Measurements from ENCODE around the gene KRT1.

KRT1 gene

DNA sequence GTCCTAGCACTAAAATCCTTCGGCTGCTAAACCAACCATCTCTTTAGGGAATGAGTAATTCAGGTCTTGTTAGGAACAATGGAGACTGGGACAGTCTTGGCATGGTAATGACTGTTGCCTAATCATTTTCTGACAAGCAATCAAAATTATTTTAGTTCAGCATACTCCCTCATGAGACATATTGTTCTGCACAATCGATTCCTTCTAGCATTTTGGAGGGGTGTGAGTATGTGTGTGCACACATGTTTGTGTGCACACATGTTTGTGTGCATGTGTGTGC is 2.1 kb upstream of the KRT1 start:
- H3F3A ChIP-seq (ENCODE audit: insufficient read depth), result no peaks in the 10 kb centered on the region
- TF ChIP-seq, protein P1, sequence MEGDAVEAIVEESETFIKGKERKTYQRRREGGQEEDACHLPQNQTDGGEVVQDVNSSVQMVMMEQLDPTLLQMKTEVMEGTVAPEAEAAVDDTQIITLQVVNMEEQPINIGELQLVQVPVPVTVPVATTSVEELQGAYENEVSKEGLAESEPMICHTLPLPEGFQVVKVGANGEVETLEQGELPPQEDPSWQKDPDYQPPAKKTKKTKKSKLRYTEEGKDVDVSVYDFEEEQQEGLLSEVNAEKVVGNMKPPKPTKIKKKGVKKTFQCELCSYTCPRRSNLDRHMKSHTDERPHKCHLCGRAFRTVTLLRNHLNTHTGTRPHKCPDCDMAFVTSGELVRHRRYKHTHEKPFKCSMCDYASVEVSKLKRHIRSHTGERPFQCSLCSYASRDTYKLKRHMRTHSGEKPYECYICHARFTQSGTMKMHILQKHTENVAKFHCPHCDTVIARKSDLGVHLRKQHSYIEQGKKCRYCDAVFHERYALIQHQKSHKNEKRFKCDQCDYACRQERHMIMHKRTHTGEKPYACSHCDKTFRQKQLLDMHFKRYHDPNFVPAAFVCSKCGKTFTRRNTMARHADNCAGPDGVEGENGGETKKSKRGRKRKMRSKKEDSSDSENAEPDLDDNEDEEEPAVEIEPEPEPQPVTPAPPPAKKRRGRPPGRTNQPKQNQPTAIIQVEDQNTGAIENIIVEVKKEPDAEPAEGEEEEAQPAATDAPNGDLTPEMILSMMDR (IDR thresholded peaks at IDR 0.05; ENCODE audit: insufficient read depth, low read length, poor library complexity, severe bottlenecking), result no peak
- TF ChIP-seq EZH2phosphoT487 (conservative IDR thresholded peaks at IDR 0.05; ENCODE audit: low read length), result no peak
- H3K4me2 ChIP-seq (ENCODE audit: low read depth, low read length, poor library complexity, severe bottlenecking), result no peak overlapping the region
- H3K27ac ChIP-seq (ENCODE audit: low read depth, low read length), result no peak overlapping the region
- no peaks in the 10 kb centered on the region for H3K9me2 ChIP-seq (replicated peaks; ENCODE audit: insufficient read depth, low read length)
- no peaks in the 10 kb centered on the region for H4K20me1 ChIP-seq (ENCODE audit: low read depth, low read length)
- H3K9ac ChIP-seq (ENCODE audit: low read length), result no peak overlapping the region
- H3K79me2 ChIP-seq (ENCODE audit: insufficient read depth, low read length), result no peaks in the 10 kb centered on the region
- H3K36me3 ChIP-seq (ENCODE audit: low read length), result no peaks in the 10 kb centered on the region
- no peak overlapping the region for H3K4me3 ChIP-seq (ENCODE audit: insufficient read depth, low read length, poor library complexity, severe bottlenecking)
- H2AFZ ChIP-seq (ENCODE audit: low read depth, low read length, severe bottlenecking), result no peak overlapping the region
- no peaks in the 10 kb centered on the region for H3K9me3 ChIP-seq (ENCODE audit: insufficient read depth, low read length)
- H3K27me3 ChIP-seq (ENCODE audit: low read length), result no peaks in the 10 kb centered on the region

GRCh38 chr12:52681526-52682380 is 1.5 kb upstream of the KRT1 start:
- Histone ChIP-seq H4K20me1 (ENCODE audit: low read depth, low read length) (no peaks in the 10 kb centered on the region), H3K9me2 (replicated peaks; ENCODE audit: insufficient read depth, low read length) (no peaks in the 10 kb centered on the region), H3K9me3 (ENCODE audit: insufficient read depth, low read length) (no peaks in the 10 kb centered on the region), H3F3A (ENCODE audit: insufficient read depth) (no peaks in the 10 kb centered on the region), H3K79me2 (ENCODE audit: insufficient read depth, low read length) (no peaks in the 10 kb centered on the region), H3K36me3 (ENCODE audit: low read length) (no peaks in the 10 kb centered on the region), H3K4me3 (ENCODE audit: insufficient read depth, low read length, poor library complexity, severe bottlenecking) (no peak overlapping the region), H3K27ac (ENCODE audit: low read depth, low read length) (no peak overlapping the region), H3K9ac (ENCODE audit: low read length) (no peak overlapping the region), H2AFZ (ENCODE audit: low read depth, low read length, severe bottlenecking) (no peak overlapping the region), H3K27me3 (ENCODE audit: low read length) (no peaks in the 10 kb centered on the region), H3K4me2 (ENCODE audit: low read depth, low read length, poor library complexity, severe bottlenecking) (no peak overlapping the region)
- TF ChIP-seq EZH2phosphoT487 (conservative IDR thresholded peaks at IDR 0.05; ENCODE audit: low read length), result no peak
- TF ChIP-seq, protein P1 (IDR thresholded peaks at IDR 0.05; ENCODE audit: insufficient read depth, low read length, poor library complexity, severe bottlenecking), result no peak

DNA sequence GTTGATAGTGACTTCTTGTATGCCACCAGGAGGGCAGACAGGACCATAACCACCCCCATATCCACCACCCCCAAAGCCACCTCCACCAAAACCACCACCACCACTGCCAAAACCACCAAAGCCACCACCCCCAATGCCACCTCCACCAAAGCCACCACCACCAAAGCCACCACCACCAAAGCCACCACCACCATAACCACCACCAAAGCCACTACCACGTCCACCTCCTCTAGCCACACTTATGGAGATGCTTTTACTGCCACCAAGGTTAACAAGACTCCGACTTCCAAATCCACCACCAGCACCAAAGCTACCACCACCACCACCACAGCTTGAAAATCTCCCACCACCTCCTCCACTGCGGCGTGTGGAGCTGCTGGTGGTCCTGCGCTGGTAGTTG is 332 bp downstream of the KRT1 start:
- no peak overlapping the region for H2AFZ ChIP-seq (ENCODE audit: low read depth, low read length, severe bottlenecking)
- H3K9me3 ChIP-seq (ENCODE audit: insufficient read depth, low read length), result no peaks in the 10 kb centered on the region
- H3F3A ChIP-seq (ENCODE audit: insufficient read depth), result no peaks in the 10 kb centered on the region
- no peaks in the 10 kb centered on the region for H3K79me2 ChIP-seq (ENCODE audit: insufficient read depth, low read length)
- TF ChIP-seq, protein P1 (IDR thresholded peaks at IDR 0.05; ENCODE audit: insufficient read depth, low read length, poor library complexity, severe bottlenecking), result no peak
- TF ChIP-seq EZH2phosphoT487 (conservative IDR thresholded peaks at IDR 0.05; ENCODE audit: low read length), result no peak
- no peaks in the 10 kb centered on the region for H4K20me1 ChIP-seq (ENCODE audit: low read depth, low read length)
- H3K9me2 ChIP-seq (replicated peaks; ENCODE audit: insufficient read depth, low read length), result no peaks in the 10 kb centered on the region
- H3K27ac ChIP-seq (ENCODE audit: low read depth, low read length), result no peak overlapping the region
- H3K9ac ChIP-seq (ENCODE audit: low read length), result no peak overlapping the region
- H3K4me3 ChIP-seq (ENCODE audit: insufficient read depth, low read length, poor library complexity, severe bottlenecking), result no peak overlapping the region
- no peak overlapping the region for H3K4me2 ChIP-seq (ENCODE audit: low read depth, low read length, poor library complexity, severe bottlenecking)
- no peaks in the 10 kb centered on the region for H3K36me3 ChIP-seq (ENCODE audit: low read length)
- H3K27me3 ChIP-seq (ENCODE audit: low read length), result no peaks in the 10 kb centered on the region

All from SU-DHL-6 (cell line).